Tibial artery (tissue), 4 donors: ENCODE data around the gene MYCT1.

Experiments
- DNase-seq, 2 donors: peaks; one replicate each; pipeline ENCODE4 v3.0.0-alpha.2; 2019
- H3K27ac ChIP-seq, 2 donors: fragments of 200-600 bp; sonication (generic) in 1 of 2; 1 replicate in 1 of 2; 2 replicates in 1 of 2; pipeline ENCODE4 v1.5.1; 2018 to 2019; ENCODE audit warnings: mild to moderate bottlenecking in 1 of 2
- H3K27me3 ChIP-seq, 2 donors: fragments of 200-600 bp; sonication (generic) in 1 of 2; one replicate each; pipeline versions ENCODE4 v1.5.1 to v1.6.0; 2016 to 2019
- H3K36me3 ChIP-seq, 3 donors: fragments of 200-600 bp; sonication (generic) in 2 of 3; one replicate each; pipeline ENCODE4 v1.5.1; 2016 to 2019; ENCODE audit warnings: mild to moderate bottlenecking in 2 of 3
- H3K4me1 ChIP-seq, 4 donors: fragments of 200-600 bp; sonication (generic) in 2 of 4; 1 replicate in 3 of 4; 2 replicates in 1 of 4; pipeline ENCODE4 v1.5.1; 2016 to 2019
- H3K4me3 ChIP-seq, 2 donors: fragments of 200-600 bp; sonication (generic) in 1 of 2; 1 replicate in 1 of 2; 2 replicates in 1 of 2; pipeline ENCODE4 v1.5.1; 2018 to 2019; ENCODE audit warnings: mild to moderate bottlenecking in 2 of 2
- H3K9me3 ChIP-seq, 3 donors: fragments of 200-600 bp; sonication (generic) in 1 of 3; one replicate each; pipeline ENCODE4 v1.5.1; 2016 to 2019
- intact Hi-C: fragments of 100-400 bp; cut with DNase I; formaldehyde crosslinking; loops from one replicate; pipeline ENCODE4 v1.15.0; 2023; ENCODE audit warnings: low total_unique reads
- TF ChIP-seq, protein P1 (sequence below), 2 experiments: fragments of 200-600 bp in 1 of 2; fragments of 450-650 bp in 1 of 2; IDR thresholded peaks; one replicate each; pipeline ENCODE4 v1.5.1; 2017 to 2019; ENCODE audit warnings: antibody characterized with exemption in 2 of 2, mild to moderate bottlenecking in 1 of 2, moderate library complexity in 1 of 2

MYCT1 gene

DNA sequence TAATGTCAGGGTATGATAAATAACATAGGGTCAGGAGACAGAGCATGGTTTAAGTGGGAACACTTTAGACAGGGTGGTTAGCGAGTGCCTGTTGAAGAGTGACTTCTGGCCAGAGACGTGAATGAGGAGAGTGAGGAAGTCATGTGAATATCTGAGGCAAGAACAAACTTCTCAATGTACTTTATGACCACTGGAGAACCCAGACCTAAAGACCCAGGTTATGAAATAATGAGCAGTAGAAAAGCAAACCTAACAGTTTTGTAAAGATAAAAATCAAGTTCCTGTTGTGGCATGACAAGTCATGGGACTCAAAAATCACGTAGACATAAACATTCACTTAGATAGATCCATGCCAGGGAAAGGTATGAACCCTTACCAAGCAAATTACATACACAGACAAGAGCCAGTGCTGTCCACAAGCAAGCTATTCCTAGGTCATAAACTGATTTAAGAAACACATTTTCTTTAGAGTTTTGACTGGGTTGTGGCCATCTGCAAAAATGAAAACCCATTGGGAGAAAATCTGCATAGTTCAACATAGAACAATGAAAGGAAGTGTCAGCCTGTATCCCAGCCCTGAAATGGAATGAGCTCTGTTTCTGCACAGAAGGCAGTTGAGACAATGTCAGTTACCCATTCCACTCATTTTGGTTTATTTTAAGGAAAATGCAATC is 2.2 kb upstream of the MYCT1 start:
- TF ChIP-seq, protein P1, sequence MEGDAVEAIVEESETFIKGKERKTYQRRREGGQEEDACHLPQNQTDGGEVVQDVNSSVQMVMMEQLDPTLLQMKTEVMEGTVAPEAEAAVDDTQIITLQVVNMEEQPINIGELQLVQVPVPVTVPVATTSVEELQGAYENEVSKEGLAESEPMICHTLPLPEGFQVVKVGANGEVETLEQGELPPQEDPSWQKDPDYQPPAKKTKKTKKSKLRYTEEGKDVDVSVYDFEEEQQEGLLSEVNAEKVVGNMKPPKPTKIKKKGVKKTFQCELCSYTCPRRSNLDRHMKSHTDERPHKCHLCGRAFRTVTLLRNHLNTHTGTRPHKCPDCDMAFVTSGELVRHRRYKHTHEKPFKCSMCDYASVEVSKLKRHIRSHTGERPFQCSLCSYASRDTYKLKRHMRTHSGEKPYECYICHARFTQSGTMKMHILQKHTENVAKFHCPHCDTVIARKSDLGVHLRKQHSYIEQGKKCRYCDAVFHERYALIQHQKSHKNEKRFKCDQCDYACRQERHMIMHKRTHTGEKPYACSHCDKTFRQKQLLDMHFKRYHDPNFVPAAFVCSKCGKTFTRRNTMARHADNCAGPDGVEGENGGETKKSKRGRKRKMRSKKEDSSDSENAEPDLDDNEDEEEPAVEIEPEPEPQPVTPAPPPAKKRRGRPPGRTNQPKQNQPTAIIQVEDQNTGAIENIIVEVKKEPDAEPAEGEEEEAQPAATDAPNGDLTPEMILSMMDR (IDR thresholded peaks at IDR 0.05) = no peak
- H3K27me3 ChIP-seq = no peaks in the 10 kb centered on the region
- intact Hi-C loops = no loop called here
- DNase-seq = no peak
- no peaks in the 10 kb centered on the region for H3K4me1 ChIP-seq
- H3K27ac ChIP-seq = no peak overlapping the region
- no peak overlapping the region for H3K4me3 ChIP-seq
- H3K9me3 ChIP-seq = no peaks in the 10 kb centered on the region
- no peaks in the 10 kb centered on the region for H3K36me3 ChIP-seq

DNA sequence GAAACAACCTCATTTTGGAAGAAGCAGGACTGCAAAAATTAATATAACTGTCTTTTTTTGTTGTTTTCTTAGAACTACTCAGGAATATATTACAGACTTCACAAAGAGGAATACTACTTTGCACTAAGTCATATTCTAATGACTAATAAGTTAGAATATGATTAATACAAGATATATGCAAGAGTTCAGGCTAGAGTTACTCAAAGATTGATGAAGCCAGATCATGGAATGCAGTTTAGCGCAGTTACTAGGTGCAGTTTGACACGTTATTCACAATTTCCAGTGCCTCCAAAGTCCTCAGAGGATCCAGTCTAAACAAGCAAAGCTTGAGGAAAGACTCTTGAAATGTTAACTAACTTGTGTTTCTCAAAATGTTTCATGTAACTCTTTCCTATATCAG is 1.2 kb upstream of the MYCT1 start:
- TF ChIP-seq, protein P1 (IDR thresholded peaks at IDR 0.05) = no peak
- Histone ChIP-seq H3K9me3 (no peaks in the 10 kb centered on the region), H3K4me3 (no peak overlapping the region), H3K4me1 (no peaks in the 10 kb centered on the region), H3K27ac (no peak overlapping the region), H3K36me3 (no peaks in the 10 kb centered on the region), H3K27me3 (no peaks in the 10 kb centered on the region)
- intact Hi-C loops = no loop called here
- no peak for DNase-seq

DNA sequence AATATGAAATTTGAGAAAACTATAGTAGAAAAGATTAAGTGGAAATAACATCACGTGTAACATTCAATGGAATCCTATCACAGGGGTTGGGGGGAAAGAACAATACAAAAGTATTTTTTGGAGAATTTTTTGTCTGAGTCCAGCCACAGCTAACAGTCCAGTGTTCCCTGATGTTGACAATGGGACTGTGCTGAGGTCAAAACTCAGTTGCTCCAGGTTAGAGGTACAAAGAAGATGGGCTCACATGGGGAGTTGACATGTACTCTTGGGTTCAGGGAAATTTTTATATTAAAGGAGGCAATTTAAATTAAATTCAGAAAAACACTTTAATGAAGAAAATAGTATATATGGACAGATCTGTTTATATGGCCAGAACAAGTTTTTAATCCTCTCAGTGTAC is 995 bp downstream of the MYCT1 start:
- Histone ChIP-seq H3K36me3 (no peaks in the 10 kb centered on the region), H3K4me3 (peak overlapping the region; percentile 6 to 11), H3K9me3 (no peaks in the 10 kb centered on the region), H3K4me1 (no peaks in the 10 kb centered on the region), H3K27me3 (no peaks in the 10 kb centered on the region), H3K27ac (no peak overlapping the region)
- no peak for DNase-seq
- TF ChIP-seq, protein P1 (IDR thresholded peaks at IDR 0.05) = no peak
- intact Hi-C loops = no loop called here

DNA sequence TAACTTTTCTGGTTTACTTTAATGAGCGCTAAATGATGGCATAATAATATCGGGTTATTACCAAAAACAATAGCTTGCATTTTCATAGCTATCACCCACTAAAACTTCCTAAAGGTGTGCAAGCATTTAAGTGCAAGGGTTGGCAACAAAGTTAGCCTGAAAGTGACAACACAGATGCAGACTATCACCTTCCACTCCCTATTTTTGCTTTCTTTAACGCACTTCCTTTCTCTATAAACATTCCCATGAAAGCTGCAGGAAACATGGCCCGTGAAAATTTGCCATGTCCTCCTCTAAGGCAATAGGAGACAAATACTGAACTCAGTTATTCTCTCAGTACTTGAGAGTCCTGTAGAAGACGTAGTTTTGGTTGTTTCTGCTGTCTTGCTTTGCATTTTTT is 2.7 kb downstream of the MYCT1 start:
- Histone ChIP-seq H3K27me3 (no peaks in the 10 kb centered on the region), H3K4me1 (no peaks in the 10 kb centered on the region), H3K9me3 (no peaks in the 10 kb centered on the region), H3K27ac (no peak overlapping the region), H3K36me3 (no peaks in the 10 kb centered on the region), H3K4me3 (no peak overlapping the region)
- intact Hi-C loops = no loop called here
- TF ChIP-seq, protein P1 (IDR thresholded peaks at IDR 0.05) = no peak
- DNase-seq = no peak

- H3K4me3 ChIP-seq = no peak overlapping the region
Observed at GRCh38 chr6:152701081-152701862, 3.6 kb downstream of the MYCT1 start.

More at GRCh38 chr6:152701081-152701862, 3.6 kb downstream of the MYCT1 start:
- TF ChIP-seq, protein P1 (IDR thresholded peaks at IDR 0.05) = no peak
- H3K36me3 ChIP-seq = no peaks in the 10 kb centered on the region
- H3K9me3 ChIP-seq = no peaks in the 10 kb centered on the region
- DNase-seq = no peak
- no peaks in the 10 kb centered on the region for H3K4me1 ChIP-seq
- no peak overlapping the region for H3K27ac ChIP-seq
- H3K27me3 ChIP-seq = no peaks in the 10 kb centered on the region
- intact Hi-C loops = no loop called here
